Skeletal muscle tissue (tissue), 4 donors: ENCODE results near the gene MCEE. TPM values are rescaled to one million over a fixed set of nuclear protein-coding genes. Genes with fewer than 3 reads are reported as not detected.

Experiments used
- H3K27ac ChIP-seq: one replicate; pipeline ENCODE4 v1.7.0; 2013; ENCODE audit warnings: mild to moderate bottlenecking, low read depth, low read length, inconsistent platforms
- H3K27me3 ChIP-seq, 3 donors: one replicate each; pipeline ENCODE4 v1.7.0; 2013; ENCODE audit warnings: low read length in 3 of 3; ENCODE audit not compliant: control insufficient read depth in 3 of 3, insufficient read depth in 3 of 3
- H3K36me3 ChIP-seq, 3 donors: one replicate each; pipeline ENCODE4 v1.7.0; 2013; ENCODE audit warnings: low read length in 3 of 3; ENCODE audit not compliant: control insufficient read depth in 3 of 3, insufficient read depth in 3 of 3
- H3K4me1 ChIP-seq, 3 donors: one replicate each; pipeline ENCODE4 v1.7.0; 2013; ENCODE audit warnings: low read length in 3 of 3, mild to moderate bottlenecking in 3 of 3; ENCODE audit not compliant: control insufficient read depth in 3 of 3, insufficient read depth in 3 of 3
- H3K4me3 ChIP-seq, 3 donors: one replicate each; pipeline ENCODE4 v1.7.0; 2013; ENCODE audit warnings: low read length in 3 of 3
- H3K9ac ChIP-seq, 3 donors: one replicate each; pipeline ENCODE4 v1.7.0; 2013; ENCODE audit warnings: low read length in 3 of 3, mild to moderate bottlenecking in 3 of 3, moderate library complexity in 2 of 3, low read depth in 1 of 3
- H3K9me3 ChIP-seq, 3 donors: one replicate each; pipeline ENCODE4 v1.7.0; 2013; ENCODE audit warnings: low read length in 3 of 3; ENCODE audit not compliant: control insufficient read depth in 3 of 3
- total RNA-seq: library from RNA; depleted of rRNA; stranded (reverse); fragments of >200 nt; gene quantifications from one replicate; pipeline ENCODE4 v1.2.3, GENCODE V29; 2014
- donor health status: Osteomylitis.

Gene MCEE
- total RNA-seq, 1 donor from 2014 or later: 15.7 TPM

DNA sequence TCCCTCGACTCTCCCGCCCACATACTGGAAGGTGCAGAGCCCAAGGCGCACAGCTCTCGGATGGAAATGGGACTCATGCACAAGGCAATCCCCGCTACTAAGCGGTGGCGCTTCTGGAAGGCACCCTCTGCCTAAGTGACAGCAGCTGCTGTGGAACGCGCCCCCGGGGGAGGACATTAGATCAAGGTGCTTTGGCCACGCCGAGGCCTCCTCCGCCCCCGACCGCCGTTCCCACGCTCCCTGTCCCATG is 202 bp downstream of the MCEE start:
- Histone ChIP-seq H3K27me3 (no peaks in the 10 kb centered on the region), H3K9ac (peak overlapping the region; percentile 85 to 98 (median 97)), H3K4me3 (peak overlapping the region; percentile 96 to 98 (median 98)), H3K27ac (peak overlapping the region; percentile 91), H3K9me3 (no peaks in the 10 kb centered on the region), H3K36me3 (peaks cover 4 to 10% (median 9%) of the 10 kb centered on the region in 3 donors), H3K4me1 (peaks cover 9 to 28% (median 15%) of the 10 kb centered on the region in 3 donors)

DNA sequence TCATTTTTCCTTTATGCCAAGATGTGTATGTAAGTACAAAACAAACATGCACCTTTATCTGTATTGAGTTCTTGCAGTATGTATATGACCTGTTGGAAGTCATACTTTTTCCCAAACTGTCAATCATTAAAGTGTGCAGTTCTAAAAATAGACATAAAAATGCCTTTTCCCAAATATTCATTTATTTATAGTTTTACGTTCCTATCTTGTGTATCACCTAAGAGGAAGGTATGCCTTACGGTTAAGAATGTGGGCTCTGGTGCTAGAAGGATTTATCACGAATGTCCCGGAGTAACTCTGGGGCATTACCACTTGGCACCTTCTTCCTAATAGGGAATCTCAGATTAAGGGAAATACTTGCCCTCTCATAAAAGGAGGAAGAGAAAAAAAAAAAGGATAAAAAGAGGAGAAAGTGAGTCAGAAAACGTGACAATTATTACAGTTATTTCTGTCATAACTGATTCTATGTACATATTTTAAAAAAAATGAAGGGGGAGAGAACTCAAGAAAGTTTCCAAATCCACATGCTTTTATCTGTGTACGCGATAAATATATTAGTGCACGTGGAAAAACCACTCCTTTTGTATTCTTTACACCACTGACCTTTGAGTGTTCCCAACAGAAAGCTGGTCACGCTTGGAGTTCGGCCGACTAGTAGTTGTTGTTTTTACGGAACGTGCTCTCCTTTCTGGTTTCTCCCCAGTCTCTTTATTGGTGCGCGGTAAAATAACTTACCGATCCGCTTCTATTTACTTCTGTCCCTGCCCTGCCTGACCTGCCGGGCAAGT is 721 bp downstream of the MCEE start:
- peak overlapping the region; percentile 91 for H3K27ac ChIP-seq
- H3K4me3 ChIP-seq: peak overlapping the region; percentile 96 to 98 (median 98)
- peak overlapping the region; percentile 85 to 98 (median 97) for H3K9ac ChIP-seq
- no peaks in the 10 kb centered on the region for H3K27me3 ChIP-seq
- peaks cover 9 to 28% (median 15%) of the 10 kb centered on the region in 3 donors for H3K4me1 ChIP-seq
- no peaks in the 10 kb centered on the region for H3K9me3 ChIP-seq
- H3K36me3 ChIP-seq: peaks cover 3 to 6% (median 5%) of the 10 kb centered on the region in 3 donors

DNA sequence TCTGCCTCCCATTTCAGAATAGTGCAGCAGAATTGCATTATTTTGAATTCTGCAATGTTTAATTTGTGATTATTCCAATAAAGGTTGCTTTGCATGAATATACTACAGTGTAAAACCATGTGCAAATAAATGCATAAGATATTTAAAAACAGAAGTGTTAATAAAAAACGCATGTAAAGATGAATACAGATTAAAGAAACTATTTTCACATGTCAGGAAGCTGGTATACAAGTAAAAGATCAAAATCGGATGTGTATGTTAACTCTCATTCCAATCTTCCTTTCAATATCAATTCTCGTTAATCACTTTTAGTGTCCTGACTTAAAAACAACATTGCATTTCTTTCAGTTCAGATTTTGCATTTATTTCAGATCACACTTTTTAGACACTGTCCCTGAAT is 3.1 kb downstream of the MCEE start:
- Histone ChIP-seq H3K4me3 (no peak overlapping the region), H3K36me3 (peaks cover 4 to 5% (median 5%) of the 10 kb centered on the region in 3 donors), H3K27me3 (no peaks in the 10 kb centered on the region), H3K4me1 (peaks cover 9 to 23% (median 14%) of the 10 kb centered on the region in 3 donors), H3K9me3 (no peaks in the 10 kb centered on the region), H3K27ac (no peak overlapping the region), H3K9ac (no peak overlapping the region)

DNA sequence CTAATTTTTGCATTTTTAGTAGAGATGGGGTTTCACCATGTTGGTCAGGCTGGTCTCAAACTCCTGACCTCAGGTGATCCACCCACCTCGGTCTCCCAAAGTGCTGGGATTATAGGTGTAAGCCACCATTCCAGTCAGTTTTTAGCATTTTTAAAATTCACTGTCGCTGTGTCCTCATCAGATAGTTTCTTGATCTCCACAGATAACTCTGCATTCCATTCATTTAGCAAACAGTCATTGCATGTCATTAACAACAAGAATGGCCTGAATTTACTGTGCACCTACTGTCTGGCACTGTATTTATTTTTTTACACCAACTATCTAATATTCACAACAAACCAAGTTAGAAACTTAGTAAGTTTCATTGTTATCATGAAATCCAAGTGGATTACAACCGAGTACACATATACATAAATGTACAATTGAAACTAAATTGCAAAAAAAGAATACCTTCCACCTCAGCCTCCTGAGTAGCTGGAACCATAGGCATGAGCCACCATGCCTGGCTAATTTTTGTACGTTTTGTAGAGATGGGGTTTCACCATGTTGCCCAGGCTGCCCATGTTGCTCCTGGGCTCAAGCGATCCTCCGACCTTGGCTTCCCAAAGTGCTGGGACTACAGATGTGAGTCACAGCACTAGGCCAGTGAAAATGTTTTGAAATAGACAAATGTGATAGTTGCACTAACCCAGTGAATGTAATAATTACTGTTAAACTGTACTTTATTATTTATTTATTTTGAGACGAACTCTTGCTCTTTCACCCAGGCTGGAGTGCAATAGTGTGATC is 4.3 kb downstream of the MCEE start:
- Histone ChIP-seq H3K9ac (no peak overlapping the region), H3K36me3 (peaks cover 5 to 12% (median 11%) of the 10 kb centered on the region in 3 donors), H3K27ac (no peak overlapping the region), H3K27me3 (no peaks in the 10 kb centered on the region), H3K4me3 (no peak overlapping the region), H3K9me3 (no peaks in the 10 kb centered on the region), H3K4me1 (peaks cover 6 to 15% (median 6%) of the 10 kb centered on the region in 3 donors)

DNA sequence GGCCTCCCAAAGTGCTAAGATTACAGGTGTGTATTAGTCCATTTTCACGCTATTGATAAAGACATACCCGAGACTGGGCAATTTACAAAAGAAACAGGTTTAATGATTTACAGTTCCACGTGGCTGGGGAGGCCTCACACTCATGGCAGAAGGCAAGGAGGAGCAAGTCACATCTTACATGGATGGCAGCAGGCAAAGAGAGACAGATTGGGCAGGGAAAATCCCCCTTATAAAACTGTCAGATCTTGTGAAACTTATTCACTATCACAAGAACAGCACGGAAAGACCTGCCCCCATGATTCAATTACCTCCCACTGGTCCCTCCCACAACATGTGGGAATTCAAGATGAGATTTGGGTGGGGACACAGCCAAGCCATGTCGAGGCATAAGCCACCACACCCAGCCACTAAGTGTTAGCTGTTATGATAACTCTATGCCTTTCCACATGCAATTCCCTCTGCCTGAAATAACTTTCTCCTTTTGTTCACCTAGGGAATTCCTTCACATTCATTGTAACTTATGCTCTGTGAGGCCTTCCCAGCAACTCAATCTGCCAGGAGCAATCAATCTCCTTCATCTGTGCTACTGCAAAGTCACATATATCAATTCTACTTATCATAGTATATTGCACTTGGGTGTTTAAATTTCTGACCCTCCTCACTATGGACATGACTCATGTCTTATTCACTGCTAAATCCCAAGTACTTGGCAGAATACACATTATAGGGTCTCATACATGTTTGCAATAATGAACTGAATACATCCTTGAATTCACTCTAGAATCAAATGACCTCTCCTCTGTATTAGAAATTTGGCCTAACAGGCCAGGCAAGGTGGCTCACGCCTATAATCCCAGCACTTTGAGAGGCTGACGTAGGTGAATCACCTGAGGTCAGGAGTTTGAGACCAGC is 7.4 kb downstream of the MCEE start:
- H3K27me3 ChIP-seq: no peaks in the 10 kb centered on the region
- no peak overlapping the region for H3K4me3 ChIP-seq
- H3K27ac ChIP-seq: no peak overlapping the region
- peaks cover 20 to 32% (median 30%) of the 10 kb centered on the region in 3 donors for H3K36me3 ChIP-seq
- no peak overlapping the region for H3K9ac ChIP-seq
- H3K4me1 ChIP-seq: peaks cover 0 to 6% (median 0%) of the 10 kb centered on the region in 3 donors
- no peaks in the 10 kb centered on the region for H3K9me3 ChIP-seq

DNA sequence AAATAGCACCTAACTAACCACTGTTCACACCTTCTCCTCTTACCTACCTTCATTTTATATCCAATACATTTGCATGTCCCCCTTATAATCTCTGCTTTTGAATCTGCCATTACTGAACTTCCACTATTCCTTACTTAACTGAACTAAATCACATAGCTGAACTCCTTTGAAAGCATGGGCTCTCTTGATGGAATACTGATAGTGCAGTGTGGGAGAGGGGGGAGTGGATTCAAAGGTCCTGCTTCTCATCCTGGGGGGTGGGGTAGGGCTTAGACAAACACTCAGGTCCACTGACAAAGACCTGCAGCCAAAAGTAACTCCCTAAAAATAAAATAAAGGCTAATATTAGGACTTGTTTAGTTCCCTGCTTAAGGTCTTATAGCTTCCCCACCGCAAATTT is 8.6 kb downstream of the MCEE start:
- no peaks in the 10 kb centered on the region for H3K9me3 ChIP-seq
- no peaks in the 10 kb centered on the region for H3K27me3 ChIP-seq
- H3K27ac ChIP-seq: no peak overlapping the region
- peaks cover 22 to 33% (median 30%) of the 10 kb centered on the region in 3 donors for H3K36me3 ChIP-seq
- no peak overlapping the region for H3K9ac ChIP-seq
- H3K4me1 ChIP-seq: peaks cover 0 to 3% (median 0%) of the 10 kb centered on the region in 3 donors
- H3K4me3 ChIP-seq: no peak overlapping the region

DNA sequence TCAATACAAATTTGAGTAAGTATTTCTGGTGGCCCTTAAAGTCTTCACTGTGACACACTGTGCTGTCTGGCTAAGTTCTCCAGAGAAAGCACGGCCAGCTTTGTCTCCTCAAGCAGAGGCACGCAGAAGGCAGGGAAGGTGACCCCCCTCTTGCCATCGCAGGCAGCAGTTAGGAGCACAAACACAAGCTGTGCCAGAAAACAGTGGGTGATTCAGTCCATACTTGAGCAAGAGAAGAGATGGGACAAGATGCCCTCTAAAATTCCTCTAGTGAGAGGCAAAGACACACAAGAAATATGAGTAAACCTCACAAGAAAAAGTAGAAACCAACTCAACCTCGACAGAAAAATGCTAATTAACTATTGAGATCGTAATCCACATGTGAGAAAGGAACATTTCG is 9.8 kb downstream of the MCEE start:
- H3K9ac ChIP-seq: no peak overlapping the region
- peaks cover 0 to 3% (median 0%) of the 10 kb centered on the region in 3 donors for H3K4me1 ChIP-seq
- no peak overlapping the region for H3K27ac ChIP-seq
- no peak overlapping the region for H3K4me3 ChIP-seq
- no peaks in the 10 kb centered on the region for H3K9me3 ChIP-seq
- H3K27me3 ChIP-seq: no peaks in the 10 kb centered on the region
- peaks cover 22 to 33% (median 30%) of the 10 kb centered on the region in 3 donors for H3K36me3 ChIP-seq

DNA sequence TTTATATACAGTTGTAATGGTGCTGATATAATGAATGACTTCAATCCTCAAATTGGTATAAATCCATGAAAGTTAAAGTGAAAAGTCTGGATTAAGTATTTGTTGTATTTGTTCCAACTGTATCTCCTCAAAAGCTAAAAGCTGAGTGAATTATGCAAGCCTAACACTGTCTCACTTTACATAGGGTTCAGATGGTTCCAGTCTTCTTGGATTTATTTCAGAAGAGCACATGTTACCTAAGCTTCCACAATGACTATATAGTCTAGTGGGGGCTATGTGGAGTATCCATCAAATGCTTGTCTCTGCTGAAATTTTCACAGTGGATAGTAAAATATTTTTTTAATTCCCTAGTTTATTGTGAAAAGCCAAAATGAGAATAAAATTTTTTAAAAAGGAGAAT is 13.0 kb downstream of the MCEE start:
- no peak overlapping the region for H3K4me3 ChIP-seq
- no peaks in the 10 kb centered on the region for H3K9me3 ChIP-seq
- no peak overlapping the region for H3K27ac ChIP-seq
- peaks cover 17 to 39% (median 38%) of the 10 kb centered on the region in 3 donors for H3K36me3 ChIP-seq
- peak overlapping the region in 1 of 3 donors; percentile 3 for H3K9ac ChIP-seq
- H3K27me3 ChIP-seq: no peaks in the 10 kb centered on the region
- H3K4me1 ChIP-seq: no peaks in the 10 kb centered on the region

DNA sequence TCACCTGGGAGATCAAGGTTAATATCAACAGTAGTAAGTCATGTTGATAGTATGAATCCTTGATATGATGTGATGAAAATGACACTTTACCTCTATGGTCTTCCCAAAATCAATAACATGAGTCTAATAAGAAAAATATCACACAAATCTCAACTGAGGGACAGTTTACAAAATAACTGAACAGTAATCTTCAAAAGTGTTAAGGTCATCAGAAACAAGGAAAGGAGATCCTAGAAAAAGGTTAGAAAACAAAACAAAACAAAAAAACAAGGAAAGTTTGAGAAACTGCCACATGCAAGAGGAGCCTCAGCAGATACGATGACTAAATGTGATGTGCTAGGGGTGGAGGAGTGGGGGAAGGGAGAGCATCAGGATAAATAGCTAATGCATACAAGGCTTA is 16.2 kb downstream of the MCEE start:
- no peak overlapping the region for H3K9ac ChIP-seq
- H3K4me1 ChIP-seq: no peaks in the 10 kb centered on the region
- H3K9me3 ChIP-seq: no peaks in the 10 kb centered on the region
- no peak overlapping the region for H3K27ac ChIP-seq
- no peak overlapping the region for H3K4me3 ChIP-seq
- no peaks in the 10 kb centered on the region for H3K27me3 ChIP-seq
- H3K36me3 ChIP-seq: peaks cover 14 to 35% (median 33%) of the 10 kb centered on the region in 3 donors
